Cardiac fibroblast (primary cell): ENCODE data around the gene CDT1.

Source experiments
- DNase-seq, 2 donors: peaks; one replicate each; pipeline versions ENCODE4 v3.0.0 to v3.0.0-alpha.2; 2010; ENCODE audit warnings: low read depth in 2 of 2
- H3K4me3 ChIP-seq, 2 donors: replicated peaks in 1 of 2; 1 replicate in 1 of 2; 2 replicates in 1 of 2; pipeline ENCODE4 v1.5.1; 2011; ENCODE audit warnings: low read depth in 2 of 2, low read length in 2 of 2, mild to moderate bottlenecking in 2 of 2, moderate library complexity in 1 of 2
- CTCF ChIP-seq: IDR thresholded peaks from one replicate; pipeline ENCODE4 v1.5.1; 2011; ENCODE audit warnings: low read depth, mild to moderate bottlenecking, low read length, inconsistent platforms

The CDT1 gene

GRCh38 chr16:88853325-88853941 is 49.8 kb downstream of the CDT1 start:
- DNase-seq: no peak
- TF ChIP-seq CTCF: no peak
- H3K4me3 ChIP-seq: no peak overlapping the region

DNA sequence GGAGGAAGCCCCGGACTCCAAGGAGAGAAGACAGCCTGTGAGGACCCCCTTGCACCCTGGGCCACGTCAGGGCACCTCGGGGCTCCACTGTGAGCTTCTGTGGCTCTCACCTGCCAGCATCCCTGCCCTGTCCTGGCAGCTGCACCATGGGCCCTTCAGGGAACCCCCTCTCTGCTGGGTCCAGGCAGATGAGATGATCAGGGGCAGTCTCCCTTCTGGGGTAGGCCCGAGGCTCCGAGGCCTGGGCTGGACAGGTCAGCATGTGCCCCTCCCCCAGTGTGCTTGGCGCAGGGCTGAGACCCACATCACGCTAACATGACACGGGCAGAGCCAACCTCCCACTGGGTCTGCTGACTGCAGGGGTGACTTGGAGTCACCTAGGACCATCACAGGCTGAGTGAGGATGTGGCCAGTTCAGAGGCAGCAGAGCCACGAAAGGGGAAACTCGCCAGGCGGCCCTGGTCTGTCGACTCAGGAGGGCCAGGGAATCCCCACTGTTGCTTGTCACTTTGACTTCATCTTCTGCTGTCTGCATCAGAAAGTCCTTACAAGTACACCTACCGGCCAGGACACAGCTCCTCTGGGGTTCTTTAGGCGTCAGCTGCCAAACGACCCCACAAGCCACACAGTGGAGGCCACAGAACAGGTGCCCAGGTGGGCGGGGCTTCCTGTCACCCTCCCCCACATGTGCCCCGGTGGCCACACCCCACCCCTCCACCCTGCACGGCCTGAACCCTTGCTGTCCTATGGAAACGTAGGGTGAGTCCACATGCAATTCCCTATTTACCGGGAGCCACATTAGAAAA is 50.9 kb downstream of the CDT1 start:
- DNase-seq: no peak
- H3K4me3 ChIP-seq: no peak overlapping the region
- TF ChIP-seq CTCF: no peak

DNA sequence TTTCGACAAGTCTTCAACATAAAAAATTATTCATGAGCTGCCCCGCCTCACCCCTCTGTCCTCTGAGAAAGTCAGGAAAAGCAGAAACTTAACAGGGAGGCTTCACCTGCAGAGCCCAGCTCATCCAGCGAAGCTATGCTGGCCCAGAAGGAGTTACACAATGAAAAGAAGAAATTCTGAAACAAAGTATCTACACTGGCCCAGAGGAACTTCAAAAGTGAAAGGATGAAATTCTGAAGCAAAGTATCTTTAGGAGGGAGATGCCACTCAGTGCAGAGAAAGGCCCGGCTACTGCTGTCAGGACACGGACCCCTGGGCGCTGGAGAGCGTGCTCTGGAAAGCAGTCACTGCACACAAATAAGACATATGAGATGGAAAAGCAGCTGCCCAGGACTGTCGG is 51.6 kb downstream of the CDT1 start:
- no peak overlapping the region for H3K4me3 ChIP-seq
- DNase-seq: no peak
- no peak for TF ChIP-seq CTCF

DNA sequence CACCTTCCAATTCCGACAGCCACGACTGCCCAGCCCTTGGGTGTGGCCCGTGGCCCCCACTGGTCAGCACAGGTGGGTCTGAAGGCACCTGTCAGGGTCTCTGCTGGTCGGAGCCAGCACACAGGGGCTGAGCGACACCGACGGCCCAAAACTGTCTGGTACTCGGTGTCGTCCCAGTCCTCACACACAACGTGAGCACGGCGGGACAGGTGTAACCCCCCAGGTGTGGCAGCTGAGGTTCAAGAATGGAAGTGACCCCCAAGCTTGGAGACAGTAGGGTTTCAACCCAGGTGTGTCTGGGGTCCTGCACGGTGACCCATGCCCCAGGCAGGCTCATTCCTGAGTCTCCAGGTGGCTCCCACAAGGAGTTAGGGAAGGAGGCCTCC is 52.1 kb downstream of the CDT1 start:
- H3K4me3 ChIP-seq: peak overlapping the region; percentile 76 to 78
- DNase-seq: no peak
- TF ChIP-seq CTCF: no peak

- no peak for TF ChIP-seq CTCF
- no peak for DNase-seq
- peak overlapping the region; percentile 76 to 78 for H3K4me3 ChIP-seq
These were observed 52.7 kb downstream of the CDT1 start for GRCh38 chr16:88856122-88856827.

- peak; percentile 95 to 98 for DNase-seq
- peak within 1 kb of the TSS; percentile 99 for H3K4me3 ChIP-seq
- TF ChIP-seq CTCF: no peak
These were observed 53.5 kb downstream of the CDT1 start, which contains the start of the genes GALNS and TRAPPC2L for GRCh38 chr16:88856828-88857727. Gene GALNS (minus strand): TSS chr16:88856947. CDS start chr16:88856877, 70 bp downstream. Gene TRAPPC2L (plus strand): TSS chr16:88857127. CDS start chr16:88857151, 24 bp downstream.
